Nephron (organoid): ENCODE measurements around the gene DNAJC10.

Experiments
- H3K27ac Mint-ChIP-seq, 3 experiments: 2 replicates each; pipeline ENCODE4 v1.8.0; 2020; ENCODE audit warnings: mixed read lengths in 3 of 3, mild to moderate bottlenecking in 2 of 3, moderate library complexity in 1 of 3
- H3K27me3 Mint-ChIP-seq: 2 replicates; pipeline ENCODE4 v1.8.0; 2021; ENCODE audit warnings: low read depth, mild to moderate bottlenecking, moderate library complexity, mixed read lengths
- H3K36me3 Mint-ChIP-seq: 2 replicates; pipeline ENCODE4 v1.8.0; 2020; ENCODE audit warnings: low read depth, mixed read lengths
- H3K4me1 Mint-ChIP-seq: 2 replicates; pipeline ENCODE4 v1.8.0; 2020; ENCODE audit warnings: mixed read lengths
- H3K4me3 Mint-ChIP-seq, 3 experiments: 2 replicates each; pipeline ENCODE4 v1.8.0; 2020; ENCODE audit warnings: mild to moderate bottlenecking in 3 of 3, mixed read lengths in 3 of 3, moderate library complexity in 2 of 3
- H3K9me3 Mint-ChIP-seq: 2 replicates; pipeline ENCODE4 v1.8.0; 2020; ENCODE audit warnings: mixed read lengths
- CTCF ChIP-seq, 3 experiments: fragments of 200-600 bp; sonication (generic); IDR thresholded peaks; one replicate each; pipeline ENCODE4 v1.5.0; 2021; ENCODE audit warnings: antibody characterized with exemption in 3 of 3; ENCODE audit not compliant: unreplicated experiment in 3 of 3

The DNAJC10 gene

GRCh38 chr2:182804128-182804527 lies 88.1 kb downstream of the DNAJC10 start:
- no peaks in the 10 kb centered on the region for H3K9me3 Mint-ChIP-seq
- H3K4me3 Mint-ChIP-seq = no peak overlapping the region
- peaks cover 10% of the 10 kb centered on the region for H3K4me1 Mint-ChIP-seq
- H3K27me3 Mint-ChIP-seq = no peaks in the 10 kb centered on the region
- no peak for TF ChIP-seq CTCF (IDR thresholded peaks at IDR 0.05; ENCODE audit: unreplicated experiment in 3 of 3)
- H3K27ac Mint-ChIP-seq = no peak overlapping the region
- no peaks in the 10 kb centered on the region for H3K36me3 Mint-ChIP-seq

- Mint-ChIP-seq H3K36me3 (no peaks in the 10 kb centered on the region), H3K9me3 (no peaks in the 10 kb centered on the region), H3K4me3 (no peak overlapping the region), H3K4me1 (peaks cover 4% of the 10 kb centered on the region), H3K27me3 (no peaks in the 10 kb centered on the region), H3K27ac (no peak overlapping the region)
- TF ChIP-seq CTCF (IDR thresholded peaks at IDR 0.05; ENCODE audit: unreplicated experiment in 3 of 3) = no peak
These were observed 91.3 kb downstream of the DNAJC10 start for GRCh38 chr2:182807319-182807718.

- Mint-ChIP-seq H3K27me3 (no peaks in the 10 kb centered on the region), H3K9me3 (no peaks in the 10 kb centered on the region), H3K36me3 (no peaks in the 10 kb centered on the region), H3K4me1 (no peaks in the 10 kb centered on the region), H3K27ac (no peak overlapping the region), H3K4me3 (no peak overlapping the region)
- TF ChIP-seq CTCF (IDR thresholded peaks at IDR 0.05; ENCODE audit: unreplicated experiment in 3 of 3) = no peak
These were observed 94.0 kb downstream of the DNAJC10 start for GRCh38 chr2:182810087-182810486.

GRCh38 chr2:182814380-182814779 lies 98.3 kb downstream of the DNAJC10 start:
- H3K4me3 Mint-ChIP-seq = no peak overlapping the region
- no peak overlapping the region for H3K27ac Mint-ChIP-seq
- H3K36me3 Mint-ChIP-seq = no peaks in the 10 kb centered on the region
- H3K4me1 Mint-ChIP-seq = peaks cover 25% of the 10 kb centered on the region
- no peaks in the 10 kb centered on the region for H3K27me3 Mint-ChIP-seq
- no peaks in the 10 kb centered on the region for H3K9me3 Mint-ChIP-seq
- TF ChIP-seq CTCF (IDR thresholded peaks at IDR 0.05; ENCODE audit: unreplicated experiment in 3 of 3) = no peak

- Mint-ChIP-seq H3K4me1 (peaks cover 25% of the 10 kb centered on the region), H3K9me3 (no peaks in the 10 kb centered on the region), H3K36me3 (no peaks in the 10 kb centered on the region), H3K4me3 (no peak overlapping the region), H3K27ac (no peak overlapping the region), H3K27me3 (no peaks in the 10 kb centered on the region)
- TF ChIP-seq CTCF (IDR thresholded peaks at IDR 0.05; ENCODE audit: unreplicated experiment in 3 of 3) = no peak
These were observed 98.7 kb downstream of the DNAJC10 start for GRCh38 chr2:182814804-182815203.

- Mint-ChIP-seq H3K9me3 (no peaks in the 10 kb centered on the region), H3K27me3 (no peaks in the 10 kb centered on the region), H3K36me3 (no peaks in the 10 kb centered on the region), H3K27ac (peak overlapping the region in 1 of 3 experiments; percentile 58), H3K4me1 (peaks cover 25% of the 10 kb centered on the region), H3K4me3 (no peak overlapping the region)
- no peak for TF ChIP-seq CTCF (IDR thresholded peaks at IDR 0.05; ENCODE audit: unreplicated experiment in 3 of 3)
These were observed 100.8 kb downstream of the DNAJC10 start for GRCh38 chr2:182816866-182817265.
